DMS79 treated with DMSO at 0.1 percent for 48 hours (cell line): ENCODE results near the gene CCL14.
A peak's percentile ranks its signal among the peaks of the same experiment; 100 is the strongest.
"Not testable (repeated sequence)": the region's sequence is repeated elsewhere in the genome, so short reads cannot be mapped to it uniquely, and the experiment has no call there.

Source experiments
- DNase-seq: peaks from one replicate; lab custom pipeline; 2025; lab: John Stamatoyannopoulos, UW

Gene CCL14

GRCh38 chr17:35986643-35987042 is at the start of gene CCL14:
CCL14 (minus strand) TSS chr17:35986729; CDS start chr17:35986649, 80 bp downstream.
- DNase-seq = no peak

DNA sequence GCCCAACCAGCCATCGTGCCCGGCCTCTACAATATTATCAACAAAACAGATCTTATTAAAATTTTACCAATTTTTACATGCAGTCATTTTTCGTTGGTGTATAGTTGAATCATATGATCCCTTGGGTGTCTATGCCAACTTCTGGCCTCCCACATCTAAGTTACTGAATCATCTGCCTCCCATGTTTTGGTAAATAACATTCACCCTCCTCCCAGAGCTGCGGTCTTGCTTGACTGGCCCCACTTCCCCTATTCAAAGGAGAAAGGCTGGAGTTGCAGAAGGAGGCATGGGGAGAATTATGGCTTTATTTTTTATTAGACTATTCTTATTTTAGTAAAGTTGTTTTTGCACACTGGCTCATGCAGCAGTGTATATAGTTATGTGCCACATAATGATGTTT is 49.7 kb upstream of the CCL14 start:
- DNase-seq = no peak

DNA sequence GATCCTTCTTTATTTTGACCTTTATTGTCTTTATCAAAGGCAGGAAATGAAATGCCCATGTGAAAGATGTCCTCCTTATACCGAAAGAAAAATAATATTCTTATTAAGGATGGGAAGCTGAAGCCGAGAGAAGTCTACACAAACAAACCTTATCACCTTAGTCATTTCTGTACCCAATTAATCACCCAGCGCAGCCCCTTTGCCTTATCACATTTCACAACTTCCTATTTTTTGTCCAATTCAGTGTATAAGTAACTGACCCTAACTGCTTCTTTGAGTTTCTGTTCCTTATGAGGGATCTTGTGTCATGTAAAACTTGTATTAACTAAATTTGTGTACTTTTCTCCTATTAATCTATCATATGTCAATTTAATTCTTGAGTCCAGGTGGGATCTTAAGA is 47.6 kb upstream of the CCL14 start:
- no peak for DNase-seq

DNA sequence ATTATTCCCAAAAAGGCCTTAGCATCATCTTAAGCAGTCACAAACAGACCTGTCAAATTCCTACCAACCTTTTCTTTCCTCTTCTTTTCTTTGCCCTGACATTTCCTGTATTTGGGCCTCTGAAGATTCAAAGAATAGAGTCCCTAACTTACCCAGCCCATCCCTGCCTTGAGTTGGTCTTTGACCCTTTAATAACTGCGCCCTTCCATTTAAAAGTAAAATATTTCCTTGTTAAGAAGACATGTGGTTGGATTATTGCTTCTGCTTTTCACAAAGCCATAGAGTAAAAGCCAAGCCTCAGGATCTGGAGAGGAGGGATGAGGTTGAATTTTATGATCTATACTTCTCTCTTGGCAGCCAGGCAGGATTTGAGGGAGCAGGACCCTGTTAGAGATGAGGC is 44.4 kb upstream of the CCL14 start:
- DNase-seq = peak; percentile 25

- DNase-seq = no peak
Measured at GRCh38 chr17:36027761-36028160, 41.2 kb upstream of the CCL14 start.

- no peak for DNase-seq
Measured at GRCh38 chr17:36024106-36024869, 37.8 kb upstream of the CCL14 start.

GRCh38 chr17:36019423-36019822 is 32.9 kb upstream of the CCL14 start:
- DNase-seq = no peak

- DNase-seq = no peak
Measured at GRCh38 chr17:36017799-36018198, 31.3 kb upstream of the CCL14 start, which contains the start of gene CCL23. CCL23 (minus strand) TSS chr17:36017972; CDS start chr17:36017897, 75 bp downstream.

DNA sequence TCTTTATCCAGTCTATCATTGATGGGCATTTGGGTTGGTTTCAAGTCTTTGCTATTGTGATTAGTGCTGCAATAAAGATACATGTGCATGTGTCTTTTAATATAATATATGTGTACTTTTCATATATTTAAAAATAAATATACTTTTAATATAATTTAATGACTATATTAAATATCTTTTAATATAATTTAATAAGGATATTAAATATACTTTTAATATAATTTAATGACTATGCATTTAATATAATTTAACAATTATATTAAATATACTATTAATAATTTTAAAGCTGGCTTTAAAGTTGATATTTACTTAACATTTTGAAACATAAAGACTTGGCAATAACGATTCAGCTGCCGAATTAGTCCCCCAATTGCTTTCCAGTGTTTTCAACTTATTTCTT is 30.0 kb upstream of the CCL14 start:
- DNase-seq = no peak

- not testable (repeated sequence) for DNase-seq
Measured at GRCh38 chr17:36015895-36016294, 29.4 kb upstream of the CCL14 start.

DNA sequence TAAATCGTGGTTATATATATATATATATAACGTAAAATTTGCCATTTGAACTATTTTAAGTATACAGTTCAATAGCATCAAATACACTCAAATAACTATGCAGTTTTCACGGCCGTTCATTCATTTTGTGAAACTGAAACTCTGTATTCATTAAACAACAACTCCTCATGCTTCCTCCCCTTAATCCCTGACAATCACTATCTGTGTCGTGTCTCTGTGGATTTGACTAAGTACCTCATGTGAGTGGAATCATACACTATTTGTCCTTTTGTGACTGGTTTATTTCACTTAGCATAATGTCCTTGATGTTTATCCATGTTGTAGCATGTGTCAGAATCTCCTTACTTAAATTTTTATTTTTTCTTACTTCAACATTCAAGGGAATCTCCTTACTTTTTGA is 28.4 kb upstream of the CCL14 start:
- DNase-seq = no peak

GRCh38 chr17:36011201-36011600 is 24.7 kb upstream of the CCL14 start:
- DNase-seq = no peak

GRCh38 chr17:36008998-36009665 is 22.6 kb upstream of the CCL14 start:
- no peak for DNase-seq

- peak; percentile 4 for DNase-seq
Measured at GRCh38 chr17:36004594-36005108, 18.1 kb upstream of the CCL14 start.

DNA sequence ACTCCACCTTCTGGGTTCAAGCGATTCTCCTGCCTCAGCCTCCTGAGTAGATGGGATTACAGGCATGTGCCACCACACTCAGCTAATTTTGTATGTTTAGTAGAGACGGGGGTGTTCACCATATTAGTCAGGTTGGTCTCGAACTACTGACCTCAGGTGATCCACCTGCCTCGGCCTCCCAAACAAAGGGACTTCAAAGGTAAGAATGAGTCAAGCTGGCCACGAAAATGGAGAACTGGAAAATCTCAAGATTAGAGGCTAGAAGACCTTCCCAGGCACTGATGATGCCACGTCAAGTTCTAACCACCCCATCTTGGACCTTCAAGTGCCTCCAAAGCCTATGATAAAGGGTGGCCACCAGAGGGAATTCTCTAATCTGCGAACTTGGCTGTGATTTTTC is 16.1 kb upstream of the CCL14 start:
- DNase-seq = no peak

- peak; percentile 83 for DNase-seq
Measured at GRCh38 chr17:36001862-36002603, 15.5 kb upstream of the CCL14 start.

DNA sequence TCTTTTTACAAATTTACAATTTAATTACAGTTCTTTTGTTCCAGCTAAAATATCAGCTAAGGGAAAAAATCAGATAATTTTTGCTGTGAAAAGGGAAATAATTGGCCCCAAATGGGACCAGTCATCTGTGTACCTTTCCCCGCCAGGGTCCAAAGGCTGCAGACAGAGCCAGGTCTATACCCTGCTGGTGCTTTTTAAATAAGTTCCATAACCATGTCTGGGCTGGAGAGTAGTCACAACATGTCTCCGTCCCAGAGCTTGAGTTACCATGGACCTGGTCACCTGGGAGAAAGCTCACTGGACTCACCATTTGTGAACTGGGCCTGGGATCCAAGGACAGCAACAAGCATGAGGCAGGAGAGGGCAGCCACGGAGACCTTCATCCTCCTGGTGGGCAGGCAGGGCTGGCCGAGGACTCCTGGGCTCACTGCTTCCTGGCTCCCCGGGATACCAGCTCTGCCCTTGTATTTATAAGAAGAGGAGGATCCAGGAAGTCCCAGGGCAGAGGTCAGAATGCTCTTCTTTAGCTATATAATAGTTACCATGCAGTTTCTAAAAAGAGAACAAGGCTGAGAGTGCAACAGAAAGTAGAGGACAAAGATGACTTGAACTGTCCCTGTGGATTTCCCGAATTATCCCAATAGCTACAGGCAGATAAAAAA is 14.7 kb upstream of the CCL14 start, which contains the start of gene CCL15:
TSS of gene CCL15 (minus strand) at position 444 of the 662 bp plus-strand sequence. CDS start at position 383, 61 bp downstream.
- no peak for DNase-seq

- DNase-seq = no peak
Measured at GRCh38 chr17:36000732-36001109, 14.2 kb upstream of the CCL14 start.

- no peak for DNase-seq
Measured at GRCh38 chr17:35998756-35999155, 12.2 kb upstream of the CCL14 start.

GRCh38 chr17:35998018-35998545 is 11.6 kb upstream of the CCL14 start:
- DNase-seq = no peak

- not testable (repeated sequence) for DNase-seq
Measured at GRCh38 chr17:35995346-35995745, 8.8 kb upstream of the CCL14 start.

GRCh38 chr17:35991075-35991474 is 4.5 kb upstream of the CCL14 start:
- DNase-seq = no peak
